G401.6 (cell line): ENCODE results near the gene ALDH8A1.
"Not testable (repeated sequence)": the region's sequence is repeated elsewhere in the genome, so short reads cannot be mapped to it uniquely, and the experiment has no call there.

ENCODE experiments used
- FAIRE-seq: peaks from 2 replicates; lab custom pipeline; 2012; peaks lifted over from hg19 to GRCh38; lab: Jason Lieb, UNC

ALDH8A1 gene

DNA sequence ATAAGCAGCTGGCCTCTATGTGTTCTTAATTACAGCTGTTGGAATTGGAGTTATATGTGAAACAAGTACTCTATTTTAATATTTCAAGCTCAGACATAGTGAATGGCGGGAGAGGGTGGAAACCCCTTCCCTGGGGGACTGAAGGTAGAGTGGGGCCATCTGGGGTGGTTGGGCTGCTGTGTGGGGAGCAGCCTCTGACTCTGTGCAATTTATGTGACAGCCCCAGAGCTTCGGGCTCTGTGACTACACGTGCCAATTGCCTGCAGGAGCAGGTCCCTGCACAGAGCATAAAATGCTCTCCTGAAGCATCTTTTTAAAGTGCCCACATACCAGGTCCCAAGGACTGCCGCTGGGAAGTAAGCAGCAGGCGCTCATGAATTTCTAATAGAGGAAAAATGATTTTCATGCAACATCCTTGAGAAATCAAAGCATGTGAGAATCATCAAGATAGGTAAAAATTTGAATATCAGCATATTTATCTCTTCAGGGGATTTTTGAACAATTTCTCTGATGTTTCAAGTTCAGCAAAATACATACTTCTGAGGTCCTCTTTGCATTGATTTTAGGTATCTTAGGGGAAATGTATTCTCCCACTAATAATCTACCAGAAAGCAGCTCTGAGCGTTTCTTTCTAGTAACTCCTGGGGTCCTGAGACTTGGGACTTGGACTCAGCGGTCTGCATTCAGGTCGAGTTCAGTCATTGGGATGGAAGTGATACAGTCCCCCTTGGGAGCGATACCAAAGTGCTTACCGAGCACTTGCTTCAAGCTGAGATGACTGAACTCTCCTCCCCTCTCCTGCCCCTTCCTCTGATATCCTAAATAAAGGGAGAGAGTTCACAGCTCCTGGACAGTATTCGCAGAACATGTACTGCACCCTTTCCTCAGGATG, 40.0 kb downstream of the ALDH8A1 start:
- no peak for FAIRE-seq

GRCh38 chr6:134908906-134909516, 40.9 kb downstream of the ALDH8A1 start:
- FAIRE-seq: no peak

DNA sequence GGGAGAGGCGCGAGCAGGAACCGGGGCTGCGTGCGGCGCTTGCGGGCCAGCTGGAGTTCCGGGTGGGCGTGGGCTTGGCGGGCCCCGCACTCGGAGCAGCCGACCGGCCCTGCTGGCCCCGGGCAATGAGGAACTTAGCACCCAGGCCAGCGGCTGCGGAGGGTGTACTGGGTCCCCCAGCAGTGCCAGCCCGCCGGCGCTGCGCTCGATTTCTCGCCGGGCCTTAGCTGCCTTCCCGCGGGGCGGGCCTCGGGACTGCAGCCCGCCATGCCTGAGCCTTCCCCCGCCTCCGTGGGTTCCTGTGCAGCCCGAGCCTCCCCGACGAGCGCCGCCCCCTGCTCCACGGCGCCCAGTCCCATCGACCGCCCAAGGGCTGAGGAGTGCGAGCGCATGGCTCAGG, 45.2 kb downstream of the ALDH8A1 start:
- FAIRE-seq: not testable (repeated sequence)

GRCh38 chr6:134903448-134903847, 46.5 kb downstream of the ALDH8A1 start:
- no peak for FAIRE-seq

DNA sequence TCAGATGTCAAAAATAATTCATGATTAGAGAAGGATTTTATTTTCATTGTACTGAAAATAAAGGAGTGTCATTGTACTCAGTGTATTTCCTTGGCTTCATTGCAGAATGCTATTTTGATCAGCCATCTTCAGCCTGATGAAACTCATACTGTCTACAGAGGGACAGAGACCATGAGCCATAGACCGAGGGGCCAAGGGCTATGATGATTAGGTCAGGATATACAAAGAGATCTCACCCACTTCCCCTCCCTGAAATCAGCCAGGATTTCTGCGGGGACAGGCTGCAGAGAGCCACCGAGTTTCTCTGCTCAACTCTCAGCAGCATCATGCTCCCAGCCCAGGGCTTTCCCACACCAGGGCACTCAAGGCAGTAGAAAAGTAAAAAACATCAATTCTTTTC, 47.0 kb downstream of the ALDH8A1 start:
- no peak for FAIRE-seq

- FAIRE-seq: no peak
Measured at GRCh38 chr6:134902074-134902861, 47.6 kb downstream of the ALDH8A1 start.

GRCh38 chr6:134898575-134898974, 51.3 kb downstream of the ALDH8A1 start:
- FAIRE-seq: no peak

- FAIRE-seq: not testable (repeated sequence)
Measured at GRCh38 chr6:134898166-134898565, 51.7 kb downstream of the ALDH8A1 start.

- FAIRE-seq: no peak
Measured at GRCh38 chr6:134896910-134897309, 53.0 kb downstream of the ALDH8A1 start.

DNA sequence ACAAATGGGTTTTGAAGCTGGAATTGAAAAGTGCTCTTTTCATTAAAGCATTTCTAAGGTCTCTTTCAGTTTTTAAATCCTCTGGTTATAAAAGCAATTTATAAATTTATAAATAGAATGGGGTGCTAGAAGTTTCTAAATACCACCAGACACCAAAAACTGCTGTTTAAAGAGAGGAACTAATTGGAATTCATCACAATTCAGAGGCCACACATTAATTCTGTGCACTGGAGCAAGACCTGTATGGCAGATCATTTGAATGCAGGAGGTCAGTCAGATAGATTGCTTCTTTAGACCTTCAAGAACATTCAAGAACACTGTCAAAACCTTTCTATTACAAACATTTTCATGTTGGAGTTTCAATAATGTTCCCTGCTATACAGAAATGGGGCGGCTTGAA, 55.1 kb downstream of the ALDH8A1 start:
- FAIRE-seq: no peak

GRCh38 chr6:134892362-134892761, 57.5 kb downstream of the ALDH8A1 start:
- no peak for FAIRE-seq

DNA sequence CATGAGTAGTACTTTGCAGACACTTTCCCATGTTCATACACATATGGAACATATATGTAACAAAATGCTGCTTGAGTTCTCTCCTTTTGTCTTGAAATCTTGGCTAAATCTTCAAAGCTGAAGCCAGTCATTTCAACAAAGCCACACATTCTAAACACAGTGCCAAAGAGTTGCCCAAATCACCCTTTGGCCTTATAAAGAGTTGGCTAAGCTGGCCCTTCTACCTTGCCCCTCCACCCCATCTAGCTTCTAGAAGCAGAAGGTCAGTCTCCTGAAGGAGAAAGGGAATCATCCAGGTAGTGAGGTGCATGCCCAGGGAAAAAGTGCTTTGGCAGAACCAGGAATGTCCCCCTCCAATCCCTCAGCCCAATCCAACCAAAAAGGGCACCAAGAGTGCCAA, 58.3 kb downstream of the ALDH8A1 start:
- no peak for FAIRE-seq

GRCh38 chr6:134888316-134888715, 61.6 kb downstream of the ALDH8A1 start:
- FAIRE-seq: no peak

GRCh38 chr6:134884752-134885151, 65.1 kb downstream of the ALDH8A1 start:
- no peak for FAIRE-seq

- FAIRE-seq: no peak
Measured at GRCh38 chr6:134883314-134883713, 66.6 kb downstream of the ALDH8A1 start.

DNA sequence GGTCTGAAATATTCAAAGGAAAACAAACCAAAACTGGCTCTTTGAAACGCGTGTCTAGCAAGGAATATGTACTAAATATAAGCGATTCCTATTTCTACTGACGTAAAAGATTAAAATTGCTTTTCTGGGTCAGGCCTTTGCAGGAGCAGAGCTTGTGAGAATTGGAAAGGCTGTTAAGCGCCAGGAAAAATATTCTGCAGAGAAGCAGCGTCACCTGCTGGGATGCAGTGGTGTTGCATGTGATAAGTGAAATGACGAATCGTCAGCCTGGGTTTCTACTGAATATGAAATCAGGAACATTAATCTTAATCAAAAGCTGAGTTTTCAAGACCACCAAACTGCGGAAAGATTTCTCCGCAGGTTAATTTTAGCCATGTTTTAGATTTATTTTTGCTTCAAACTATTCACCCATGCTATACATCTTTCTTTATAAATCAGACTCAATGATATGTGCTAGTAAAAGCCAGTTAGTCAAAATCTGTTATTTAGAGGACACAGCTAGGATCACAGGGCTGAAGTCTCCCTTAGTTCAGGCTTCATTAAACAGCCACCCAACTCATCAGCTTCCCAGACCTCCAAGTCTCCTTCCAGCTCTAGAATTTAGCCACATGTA, 67.4 kb downstream of the ALDH8A1 start:
- no peak for FAIRE-seq

DNA sequence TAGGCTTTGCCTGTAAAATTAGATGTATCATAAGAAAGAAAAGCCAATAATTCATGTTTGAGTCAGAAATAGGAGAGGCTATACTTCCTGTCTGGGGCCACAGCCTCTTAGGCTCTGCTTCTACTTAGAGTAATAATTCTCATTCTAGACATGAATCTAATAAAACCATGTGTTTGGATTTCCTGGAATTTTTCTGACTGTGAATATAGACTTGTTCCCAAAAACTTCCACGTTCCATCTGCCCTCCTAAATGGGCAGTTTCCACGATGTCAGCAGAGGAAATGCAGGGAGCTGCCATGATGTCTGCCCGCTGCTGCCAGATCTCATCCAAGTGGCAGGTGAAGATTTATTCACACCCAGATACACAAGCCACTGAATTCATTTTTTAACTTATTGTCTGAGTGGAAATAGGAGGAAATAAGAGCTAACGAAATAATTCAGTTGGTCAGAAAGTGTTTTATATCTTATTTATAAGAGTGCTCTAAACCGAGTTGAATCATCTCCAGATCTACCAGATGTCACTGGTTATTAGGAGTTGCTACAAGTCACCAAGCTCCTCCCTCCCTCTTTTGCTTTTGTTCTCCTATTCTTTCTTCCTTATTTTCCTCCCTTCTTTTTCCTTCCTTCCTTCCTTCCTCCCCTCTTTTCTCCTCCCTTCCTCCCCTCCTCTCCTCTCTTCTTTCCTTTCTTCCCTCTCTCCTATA, 69.3 kb downstream of the ALDH8A1 start:
- FAIRE-seq: no peak

- FAIRE-seq: no peak
Measured at GRCh38 chr6:134878136-134878535, 71.8 kb downstream of the ALDH8A1 start.

DNA sequence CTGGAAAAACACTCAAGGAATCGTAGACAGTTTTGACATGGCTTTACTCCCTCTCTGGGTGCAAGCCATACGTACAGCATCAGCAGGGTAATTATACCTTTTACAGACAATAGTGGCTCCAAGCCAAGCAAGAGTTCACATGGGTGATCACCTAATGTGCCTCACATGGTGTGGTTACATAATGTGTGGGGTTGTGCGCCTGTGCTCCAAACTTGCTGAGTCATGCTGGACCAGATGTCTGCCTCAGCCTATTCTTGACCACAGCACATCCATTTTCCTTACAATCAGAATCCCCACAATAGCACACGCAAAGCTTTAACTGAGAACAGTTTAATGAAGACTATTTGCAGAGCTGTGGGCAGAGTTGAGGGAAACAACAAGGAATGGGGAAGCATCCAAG, 74.5 kb downstream of the ALDH8A1 start:
- no peak for FAIRE-seq

DNA sequence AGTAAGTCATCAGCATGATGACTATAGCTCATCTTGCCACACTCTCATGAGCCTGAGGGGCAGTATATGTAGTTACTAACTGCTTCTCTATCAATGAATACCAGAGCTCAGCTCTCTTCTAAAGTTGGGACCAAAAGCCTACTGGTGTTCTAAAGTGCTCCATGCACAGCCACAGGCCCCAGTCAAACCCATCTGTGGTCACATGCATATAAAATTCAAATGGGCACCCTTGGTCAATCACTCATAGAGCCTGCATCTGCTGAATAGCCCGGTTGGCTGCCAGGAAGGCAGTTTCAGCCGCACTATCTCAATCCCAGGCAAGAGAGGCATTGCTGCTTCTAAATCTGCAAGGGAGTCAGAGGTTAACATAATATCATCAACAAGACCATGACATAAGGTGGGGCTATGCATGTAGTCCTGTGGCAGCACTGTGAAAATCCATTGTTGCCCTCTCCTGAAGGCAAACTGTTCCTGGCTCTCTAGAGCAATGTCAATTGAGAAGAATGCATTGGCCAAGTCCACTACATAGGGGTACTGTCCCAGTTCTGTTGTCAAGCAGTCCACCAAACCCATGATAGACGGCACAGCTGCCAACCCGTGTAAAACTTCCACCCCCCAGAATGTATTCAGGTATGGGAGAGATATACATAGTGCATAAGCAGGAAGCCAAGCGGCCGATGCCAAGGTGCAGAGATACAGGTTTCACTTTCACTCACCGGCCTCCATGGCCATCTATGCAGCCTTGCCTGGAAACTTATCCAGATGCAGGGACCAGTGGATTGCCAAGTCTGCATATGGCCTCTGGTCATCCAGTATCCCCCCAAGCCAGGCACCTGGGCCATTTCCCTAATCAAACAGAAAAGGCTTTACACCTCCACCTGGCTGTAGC, 76.2 kb downstream of the ALDH8A1 start:
- FAIRE-seq: no peak
